Muscle of leg (tissue), 11 donors: ENCODE results near the gene IL16. TPM values are rescaled to one million over a fixed set of nuclear protein-coding genes. Genes with fewer than 3 reads are reported as not detected.
A peak's percentile ranks its signal among the peaks of the same experiment; 100 is the strongest.

Experiments used
- DNase-seq: peaks from one replicate; pipeline ENCODE4 v3.0.0; 2013
- H3K27ac ChIP-seq: one replicate; pipeline ENCODE4 v1.5.1; 2013; ENCODE audit warnings: mild to moderate bottlenecking, low read length, control low read depth
- H3K27me3 ChIP-seq: one replicate; pipeline ENCODE4 v1.6.1; 2013; ENCODE audit warnings: low read length; ENCODE audit not compliant: control insufficient read depth, insufficient read depth
- H3K36me3 ChIP-seq: one replicate; pipeline ENCODE4 v1.6.1; 2013; ENCODE audit warnings: low read length; ENCODE audit not compliant: control insufficient read depth, insufficient read depth
- H3K4me1 ChIP-seq: one replicate; pipeline ENCODE4 v1.6.1; 2013; ENCODE audit warnings: low read length; ENCODE audit not compliant: control insufficient read depth, insufficient read depth
- H3K4me3 ChIP-seq: one replicate; pipeline ENCODE4 v1.5.1; 2013; ENCODE audit warnings: low read length, control low read depth
- H3K9me3 ChIP-seq: replicated peaks from 2 replicates; pipeline ENCODE4 v1.6.1; 2013; ENCODE audit warnings: low read depth, low read length; ENCODE audit not compliant: control insufficient read depth
- WGBS: methylation state at CpG from one replicate; pipeline ENCODE4 v1.1.5; 2013; ENCODE audit warnings: missing lambda C conversion rate; ENCODE audit not compliant: insufficient coverage; 5-methylcytosine and 5-hydroxymethylcytosine counted together
- polyA plus RNA-seq, 8 donors: library from polyadenylated mRNA; unstranded; fragments of 120-200 nt; gene quantifications; one replicate each; pipeline versions ENCODE4 v1.2.1 to v1.2.3, GENCODE V29; 2013; ENCODE audit warnings: inconsistent platforms in 1 of 8, low replicate concordance in 1 of 8; ENCODE audit not compliant: insufficient read length in 8 of 8, insufficient read depth in 1 of 8
- total RNA-seq: library from RNA; stranded (reverse); fragments of 120-200 nt; gene quantifications from one replicate; pipeline ENCODE4 v1.2.4, GENCODE V29; 2013

Gene IL16
- total and polyA plus RNA-seq, 9 donors: 3.9 to 8.9 (median 7.3) TPM

DNA sequence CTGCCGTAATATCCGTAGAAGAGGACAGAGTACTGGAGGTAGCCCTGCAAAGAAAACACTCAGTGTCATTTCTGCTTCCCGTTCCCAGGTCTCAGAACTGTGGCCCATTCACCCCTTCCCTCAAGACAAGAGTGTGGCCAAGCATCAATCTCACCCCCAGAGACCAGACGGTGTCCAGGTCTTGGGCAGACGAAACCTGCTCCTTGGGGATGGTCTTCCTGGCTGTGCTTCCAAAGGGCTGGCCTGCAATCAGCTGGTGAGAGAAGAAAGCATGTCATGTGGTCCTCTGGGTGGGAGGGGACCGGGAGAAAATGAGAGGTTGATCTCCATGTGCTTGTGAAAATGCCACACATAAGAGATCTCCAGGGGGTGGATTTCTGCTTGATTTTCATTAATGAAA lies 161.6 kb downstream of the IL16 start:
- H3K27me3 ChIP-seq: peaks cover 4% of the 10 kb centered on the region
- WGBS: 77% methylated on average over 3 of the region's 6 CpGs
- no peak overlapping the region for H3K4me3 ChIP-seq
- no peaks in the 10 kb centered on the region for H3K4me1 ChIP-seq
- H3K9me3 ChIP-seq: no peaks in the 10 kb centered on the region
- DNase-seq: no peak
- no peak overlapping the region for H3K27ac ChIP-seq
- no peaks in the 10 kb centered on the region for H3K36me3 ChIP-seq

DNA sequence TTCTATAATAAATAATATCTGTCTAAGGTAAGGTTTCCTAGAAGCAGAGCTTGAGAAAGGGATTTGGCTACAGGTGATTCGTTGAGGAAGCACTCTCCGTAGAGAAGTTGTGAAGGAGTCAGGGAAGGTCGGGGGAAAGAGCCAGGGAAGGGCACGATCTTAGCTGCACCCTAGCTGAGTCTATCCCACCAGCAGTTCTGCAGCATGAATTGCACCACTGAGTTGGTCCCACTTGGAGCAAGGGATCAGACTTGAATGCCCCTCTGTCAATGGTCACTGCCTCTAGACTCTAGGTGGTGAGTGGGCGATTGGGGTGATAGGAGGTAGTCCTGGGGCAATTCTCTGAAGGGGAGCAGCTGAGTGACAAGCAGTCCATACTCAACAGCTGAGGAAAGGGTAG lies 163.8 kb downstream of the IL16 start:
- DNase-seq: no peak
- peaks cover 4% of the 10 kb centered on the region for H3K27me3 ChIP-seq
- 92% methylated on average over 5 of the region's 5 CpGs for WGBS
- H3K4me3 ChIP-seq: no peak overlapping the region
- H3K27ac ChIP-seq: no peak overlapping the region
- no peaks in the 10 kb centered on the region for H3K9me3 ChIP-seq
- H3K36me3 ChIP-seq: no peaks in the 10 kb centered on the region
- no peaks in the 10 kb centered on the region for H3K4me1 ChIP-seq

DNA sequence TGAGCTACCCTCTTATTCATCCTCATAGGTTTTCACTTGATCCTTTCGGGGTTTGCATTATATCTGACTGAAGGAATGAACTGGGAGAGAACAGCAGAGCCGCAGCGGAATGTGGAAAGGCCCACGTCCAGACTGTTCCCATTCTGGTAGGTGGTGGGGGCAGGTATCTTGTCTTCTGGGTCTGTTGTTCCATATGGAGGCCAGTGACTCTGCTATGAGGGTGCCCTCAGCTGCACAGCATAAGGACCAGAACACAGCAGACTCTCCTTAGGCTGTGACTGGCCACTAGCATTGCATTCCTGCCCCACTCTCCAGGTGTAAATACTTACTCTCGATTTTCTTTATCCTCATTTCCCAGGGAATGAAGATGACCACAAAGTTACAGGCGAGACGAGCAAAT lies 165.2 kb downstream of the IL16 start:
- 83% methylated on average over 3 of the region's 7 CpGs for WGBS
- no peak overlapping the region for H3K4me3 ChIP-seq
- H3K27me3 ChIP-seq: no peaks in the 10 kb centered on the region
- no peaks in the 10 kb centered on the region for H3K9me3 ChIP-seq
- H3K36me3 ChIP-seq: no peaks in the 10 kb centered on the region
- H3K27ac ChIP-seq: no peak overlapping the region
- no peaks in the 10 kb centered on the region for H3K4me1 ChIP-seq
- DNase-seq: no peak

DNA sequence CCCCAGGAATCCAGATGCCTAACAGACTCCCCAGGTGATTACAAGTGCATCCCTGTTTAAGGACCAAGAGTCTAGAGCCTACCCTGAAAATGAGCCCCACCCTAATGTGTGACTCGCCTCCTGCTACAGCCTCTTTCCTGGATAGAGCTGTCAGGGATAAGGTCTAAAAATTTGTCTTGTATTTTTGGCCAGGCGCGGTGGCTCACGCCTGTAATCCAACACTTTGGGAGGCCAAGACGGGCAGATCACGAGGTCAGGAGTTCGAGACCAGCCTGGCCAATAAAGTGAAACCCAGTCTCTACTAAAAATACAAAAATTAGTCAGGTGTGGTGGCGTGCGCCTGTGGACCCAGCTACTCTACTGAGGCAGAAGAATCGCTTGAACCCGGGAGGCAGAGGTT lies 166.1 kb downstream of the IL16 start:
- Histone ChIP-seq H3K27ac (no peak overlapping the region), H3K27me3 (no peaks in the 10 kb centered on the region), H3K4me1 (no peaks in the 10 kb centered on the region), H3K36me3 (no peaks in the 10 kb centered on the region), H3K9me3 (no peaks in the 10 kb centered on the region), H3K4me3 (no peak overlapping the region)
- 84% methylated on average over 7 of the region's 11 CpGs for WGBS
- DNase-seq: no peak

DNA sequence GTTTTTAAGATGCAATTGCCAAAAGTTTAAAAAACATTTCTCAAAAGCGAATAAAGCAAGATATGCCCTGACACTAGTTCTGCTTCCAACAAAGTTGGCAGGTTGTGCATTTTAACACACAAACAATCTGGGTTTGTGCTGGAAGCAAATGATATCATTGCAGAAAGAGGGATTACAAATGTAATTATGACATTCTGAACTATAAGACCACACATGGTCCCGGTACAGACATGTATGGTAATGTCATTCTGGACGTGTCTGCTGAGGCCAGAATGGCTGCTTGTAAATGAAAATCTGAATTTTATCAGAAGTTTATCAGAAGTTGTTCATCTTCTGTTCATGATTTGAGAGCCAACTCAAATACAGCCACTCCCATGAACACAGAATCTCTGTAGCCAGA lies 166.6 kb downstream of the IL16 start:
- Histone ChIP-seq H3K4me3 (no peak overlapping the region), H3K4me1 (no peaks in the 10 kb centered on the region), H3K27ac (no peak overlapping the region), H3K27me3 (no peaks in the 10 kb centered on the region), H3K9me3 (no peaks in the 10 kb centered on the region), H3K36me3 (no peaks in the 10 kb centered on the region)
- no CpG with 5 or more reads among the region's 3 CpGs for WGBS
- peak; percentile 81 for DNase-seq

Other genes with a start within 250 kb of the IL16 start
- 22.3 TPM for gene MESD, start 207.1 kb upstream of the IL16 start, total RNA-seq
- gene MESD, start 207.1 kb upstream of the IL16 start, polyA plus RNA-seq: 10 to 100 TPM; 18.0 to 26.7 (median 22.1) TPM
- 7.8 TPM for gene TLNRD1, start 196.0 kb upstream of the IL16 start, total RNA-seq
- 10 to 100 TPM; 12.9 to 18.2 (median 15.8) TPM for gene TLNRD1, start 196.0 kb upstream of the IL16 start, polyA plus RNA-seq
- gene CFAP161, start 62.6 kb upstream of the IL16 start, total RNA-seq: 0.58 TPM
- under 1 TPM in 7 of 8 donors, not detected in 1; 0.33 to 0.62 (median 0.53) TPM for gene CFAP161, start 62.6 kb upstream of the IL16 start, polyA plus RNA-seq
- 3.7 TPM for gene STARD5, start 127.3 kb downstream of the IL16 start, total RNA-seq
- gene STARD5, start 127.3 kb downstream of the IL16 start, polyA plus RNA-seq: 1 to 10 TPM; 2.5 to 6.0 (median 4.5) TPM
- 0.04 TPM for gene TMC3, start 177.3 kb downstream of the IL16 start, total RNA-seq
- under 1 TPM in 6 of 8 donors, not detected in 2; 0.04 to 0.25 (median 0.08) TPM for gene TMC3, start 177.3 kb downstream of the IL16 start, polyA plus RNA-seq